Neuronal stem cell (in vitro differentiated cells): Measurements from ENCODE around the gene GJA9.

ENCODE experiments used
- DNase-seq: peaks from one replicate; pipeline ENCODE4 v3.0.0-alpha.2; 2013; ENCODE audit warnings: low spot score
- H2AFZ ChIP-seq: one replicate; pipeline ENCODE4 v1.6.1; 2013; ENCODE audit warnings: mild to moderate bottlenecking, low read length, inconsistent platforms
- H2AK5ac ChIP-seq: 2 replicates; pipeline ENCODE4 v1.6.1; 2013; ENCODE audit warnings: low read depth, mild to moderate bottlenecking, inconsistent platforms, low read length, moderate library complexity, mixed read lengths
- H2BK120ac ChIP-seq: 2 replicates; pipeline ENCODE4 v1.6.1; 2013; ENCODE audit warnings: low read depth, mild to moderate bottlenecking, inconsistent platforms, low read length, moderate library complexity, mixed read lengths
- H2BK12ac ChIP-seq: one replicate; pipeline ENCODE4 v1.6.1; 2013; ENCODE audit warnings: low read length, inconsistent platforms
- H2BK15ac ChIP-seq: 2 replicates; pipeline ENCODE4 v1.6.1; 2013; ENCODE audit warnings: mild to moderate bottlenecking, low read length, inconsistent platforms, mixed read lengths
- H2BK5ac ChIP-seq: one replicate; pipeline ENCODE4 v1.6.1; 2013; ENCODE audit warnings: inconsistent platforms, mild to moderate bottlenecking, low read length, moderate library complexity
- H3K14ac ChIP-seq: one replicate; pipeline ENCODE4 v1.6.1; 2013; ENCODE audit warnings: low read length, inconsistent platforms
- H3K18ac ChIP-seq: 2 replicates; pipeline ENCODE4 v1.6.1; 2013; ENCODE audit warnings: low read length, inconsistent platforms
- H3K23ac ChIP-seq: 2 replicates; pipeline ENCODE4 v1.6.1; 2013; ENCODE audit warnings: low read depth, mild to moderate bottlenecking, mixed read lengths, low read length, inconsistent platforms; ENCODE audit not compliant: poor library complexity
- H3K27ac ChIP-seq: replicated peaks from 3 replicates; pipeline ENCODE4 v1.5.1; 2013; ENCODE audit warnings: low read length, inconsistent platforms
- H3K27me3 ChIP-seq, 3 experiments: 2 replicates each; pipeline ENCODE4 v1.6.1; 2013; ENCODE audit warnings: low read length in 3 of 3, mild to moderate bottlenecking in 2 of 3, inconsistent platforms in 1 of 3, low read depth in 1 of 3, mixed read lengths in 1 of 3, moderate library complexity in 1 of 3; ENCODE audit not compliant: control insufficient read depth in 3 of 3, insufficient read depth in 3 of 3
- H3K36me3 ChIP-seq, 2 donors: replicated peaks in 1 of 2; 2 replicates each; pipeline ENCODE4 v1.6.1; 2013; ENCODE audit warnings: low read length in 2 of 2; ENCODE audit not compliant: control insufficient read depth in 2 of 2, insufficient read depth in 2 of 2
- H3K4ac ChIP-seq: 2 replicates; pipeline ENCODE4 v1.6.1; 2013; ENCODE audit warnings: inconsistent platforms, mild to moderate bottlenecking, low read length, moderate library complexity
- H3K4me1 ChIP-seq, 2 donors: 1 replicate in 1 of 2; 2 replicates in 1 of 2; pipeline ENCODE4 v1.6.1; 2013; ENCODE audit warnings: low read length in 2 of 2, low read depth in 1 of 2; ENCODE audit not compliant: control insufficient read depth in 2 of 2, insufficient read depth in 1 of 2
- H3K4me2 ChIP-seq: one replicate; pipeline ENCODE4 v1.6.1; 2013; ENCODE audit warnings: mild to moderate bottlenecking, low read length, inconsistent platforms; ENCODE audit not compliant: insufficient read depth, poor library complexity, severe bottlenecking
- H3K4me3 ChIP-seq, 2 donors: 2 replicates each; pipeline ENCODE4 v1.5.1; 2013; ENCODE audit warnings: low read length in 2 of 2, mild to moderate bottlenecking in 2 of 2, inconsistent platforms in 1 of 2, moderate library complexity in 1 of 2
- H3K79me1 ChIP-seq: one replicate; pipeline ENCODE4 v1.6.1; 2013; ENCODE audit warnings: low read depth, mild to moderate bottlenecking, inconsistent platforms, low read length, moderate library complexity
- H3K9ac ChIP-seq: one replicate; pipeline ENCODE4 v1.6.1; 2013; ENCODE audit warnings: mild to moderate bottlenecking, low read depth, low read length, inconsistent platforms; ENCODE audit not compliant: poor library complexity
- H3K9me3 ChIP-seq, 2 donors: replicated peaks in 1 of 2; 2 replicates each; pipeline versions ENCODE3 to v1.6.1; 2013; ENCODE audit warnings: low read length in 2 of 2, mild to moderate bottlenecking in 2 of 2, inconsistent platforms in 1 of 2, low read depth in 1 of 2, mixed read lengths in 1 of 2, moderate library complexity in 1 of 2; ENCODE audit not compliant: control insufficient read depth in 2 of 2, insufficient read depth in 1 of 2
- H4K8ac ChIP-seq: one replicate; pipeline ENCODE4 v1.6.1; 2013; ENCODE audit warnings: low read depth, mild to moderate bottlenecking, inconsistent platforms, low read length, moderate library complexity
- H4K91ac ChIP-seq: one replicate; pipeline ENCODE4 v1.6.1; 2013; ENCODE audit warnings: low read length, low read depth, mild to moderate bottlenecking, inconsistent platforms; ENCODE audit not compliant: poor library complexity
- WGBS, 2 donors: extraction: QIAGEN DNeasy Blood & Tissue Kit; methylation state at CpG; one replicate each; pipeline ENCODE4 v1.1.7; 2013; ENCODE audit warnings: missing lambda C conversion rate in 2 of 2, mixed read lengths in 1 of 2; ENCODE audit not compliant: insufficient read length in 2 of 2, insufficient replicate concordance in 1 of 2; ENCODE audit errors: extremely low coverage in 2 of 2; 5-methylcytosine and 5-hydroxymethylcytosine counted together

The GJA9 gene

DNA sequence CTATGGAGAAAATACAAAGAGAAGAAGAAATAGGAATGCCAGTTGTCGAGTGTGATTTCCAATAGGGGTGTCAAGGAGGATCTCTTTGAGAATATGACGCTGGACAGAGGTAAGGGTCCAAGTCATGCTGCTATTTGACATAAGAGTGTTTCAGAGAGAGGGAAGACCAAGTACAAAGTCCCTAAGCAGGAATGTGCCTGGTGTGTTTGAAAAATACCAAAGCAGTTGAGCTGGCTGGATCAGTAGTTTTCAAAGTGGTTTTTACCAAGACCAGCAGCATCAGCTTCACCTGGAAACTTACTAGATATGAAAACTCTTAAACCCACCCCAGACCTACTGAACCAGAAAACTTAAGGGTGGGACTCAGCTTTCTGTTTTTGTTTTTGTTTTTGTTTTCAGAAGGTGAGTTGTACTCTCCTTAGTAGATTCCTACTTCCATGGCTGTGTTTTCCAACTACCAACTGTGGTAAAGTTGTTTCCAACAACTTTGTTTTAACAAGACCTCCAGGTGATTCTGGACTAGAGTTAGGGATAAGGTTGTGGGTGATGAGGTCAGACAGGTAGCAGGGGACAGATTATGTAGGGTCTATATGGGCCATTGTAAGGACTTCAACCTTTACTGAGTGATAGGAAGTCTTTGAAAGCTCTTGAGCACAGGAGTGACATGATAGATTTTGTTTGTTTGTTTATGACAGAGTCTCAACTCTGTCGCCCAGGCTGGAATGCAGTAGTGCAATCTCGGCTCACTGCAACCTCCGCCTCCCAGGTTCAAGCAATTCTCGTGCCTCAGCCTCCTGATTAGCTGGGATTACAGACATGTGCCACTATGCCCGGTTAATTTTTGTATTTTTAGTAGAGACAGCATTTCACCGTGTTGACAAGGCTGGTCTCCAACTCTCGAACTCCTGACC is 7.3 kb upstream of the GJA9 start:
- no peak for DNase-seq
- H3K27ac ChIP-seq: no peak overlapping the region
- no peak overlapping the region for H3K9ac ChIP-seq
- no peak overlapping the region for H3K14ac ChIP-seq
- H2BK120ac ChIP-seq: no peak overlapping the region
- H3K4me1 ChIP-seq: no peaks in the 10 kb centered on the region
- H3K27me3 ChIP-seq: no peaks in the 10 kb centered on the region
- no peaks in the 10 kb centered on the region for H3K9me3 ChIP-seq
- H4K8ac ChIP-seq: no peak overlapping the region
- no peak overlapping the region for H2BK5ac ChIP-seq
- H2BK15ac ChIP-seq: no peak overlapping the region
- no peak overlapping the region for H3K23ac ChIP-seq
- WGBS, 2 donors: no CpG with 5 or more reads among the region's 9 CpGs
- peaks cover 1% of the 10 kb centered on the region for H3K79me1 ChIP-seq
- no peaks in the 10 kb centered on the region for H3K36me3 ChIP-seq
- no peak overlapping the region for H2BK12ac ChIP-seq
- H3K4ac ChIP-seq: no peak overlapping the region
- no peak overlapping the region for H2AFZ ChIP-seq
- no peak overlapping the region for H2AK5ac ChIP-seq
- H3K4me3 ChIP-seq: no peak overlapping the region
- no peak overlapping the region for H4K91ac ChIP-seq
- no peak overlapping the region for H3K4me2 ChIP-seq
- no peak overlapping the region for H3K18ac ChIP-seq

DNA sequence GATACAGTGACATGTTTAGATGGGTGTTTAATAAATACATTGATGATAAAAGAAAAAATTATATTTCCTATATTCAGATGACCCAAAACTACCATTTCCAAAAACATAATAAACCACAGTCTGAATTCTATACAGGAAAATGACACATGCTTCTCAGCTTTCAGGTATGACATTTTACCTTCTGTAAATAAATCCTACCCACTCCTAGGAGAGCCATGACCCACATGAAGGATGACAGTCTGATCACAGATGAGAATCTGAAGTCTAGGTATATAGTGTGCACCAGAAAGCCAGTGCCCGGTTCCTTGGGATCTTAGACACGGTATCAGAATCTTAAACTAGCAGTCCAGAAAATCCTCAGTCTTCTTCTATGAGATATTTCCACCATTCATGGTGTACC is 3.7 kb upstream of the GJA9 start:
- no CpG with 5 or more reads among the region's 2 CpGs for WGBS, 2 donors

DNA sequence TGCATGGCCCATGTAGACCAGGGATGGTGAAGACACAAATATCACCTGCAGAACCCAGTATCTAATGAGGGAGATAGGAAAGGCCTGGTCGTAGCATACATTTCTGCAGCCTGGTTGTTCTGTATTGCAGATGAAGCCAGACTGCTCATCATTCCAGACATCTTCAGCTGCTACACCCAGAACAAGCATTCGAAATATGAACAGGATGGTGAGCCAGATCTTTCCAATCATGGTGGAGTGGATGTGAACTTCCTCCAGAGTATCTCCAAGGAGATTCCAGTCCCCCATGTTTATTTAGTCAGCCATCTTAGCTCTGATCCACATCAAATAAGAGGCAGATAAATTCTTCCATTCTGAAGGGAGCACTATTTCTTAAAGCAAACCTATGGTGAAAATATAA is 5.6 kb downstream of the GJA9 start:
- Histone ChIP-seq H3K9ac (no peak overlapping the region), H2BK120ac (no peak overlapping the region), H2BK5ac (no peak overlapping the region), H4K8ac (no peak overlapping the region), H2BK12ac (no peak overlapping the region), H4K91ac (no peak overlapping the region), H3K9me3 (no peaks in the 10 kb centered on the region), H3K4ac (no peak overlapping the region), H2AK5ac (no peak overlapping the region), H3K4me3 (no peak overlapping the region), H3K4me2 (no peak overlapping the region), H3K4me1 (no peaks in the 10 kb centered on the region), H3K79me1 (peaks cover 5% of the 10 kb centered on the region), H3K18ac (no peak overlapping the region), H3K14ac (no peak overlapping the region), H3K23ac (no peak overlapping the region), H3K27ac (no peak overlapping the region), H3K27me3 (no peaks in the 10 kb centered on the region), H2AFZ (no peak overlapping the region), H2BK15ac (no peak overlapping the region), H3K36me3 (peaks cover 0 to 2% of the 10 kb centered on the region in 2 donors)
- DNase-seq: no peak
- no CpG with 5 or more reads among the region's 2 CpGs for WGBS, 2 donors

More for the DNA sequence above, 3.7 kb upstream of the GJA9 start:
- H3K14ac ChIP-seq: no peak overlapping the region
- no peak overlapping the region for H2AK5ac ChIP-seq
- peaks cover 1% of the 10 kb centered on the region for H3K79me1 ChIP-seq
- H2BK12ac ChIP-seq: no peak overlapping the region
- no peaks in the 10 kb centered on the region for H3K9me3 ChIP-seq
- H3K27me3 ChIP-seq: no peaks in the 10 kb centered on the region
- no peak overlapping the region for H3K9ac ChIP-seq
- H4K8ac ChIP-seq: no peak overlapping the region
- H2AFZ ChIP-seq: no peak overlapping the region
- no peaks in the 10 kb centered on the region for H3K4me1 ChIP-seq
- H3K4ac ChIP-seq: no peak overlapping the region
- DNase-seq: no peak
- H2BK5ac ChIP-seq: no peak overlapping the region
- H3K23ac ChIP-seq: no peak overlapping the region
- H2BK15ac ChIP-seq: no peak overlapping the region
- no peak overlapping the region for H3K4me3 ChIP-seq
- H3K36me3 ChIP-seq: no peaks in the 10 kb centered on the region
- H4K91ac ChIP-seq: no peak overlapping the region
- no peak overlapping the region for H3K27ac ChIP-seq
- H2BK120ac ChIP-seq: no peak overlapping the region
- H3K4me2 ChIP-seq: no peak overlapping the region
- H3K18ac ChIP-seq: no peak overlapping the region

- Histone ChIP-seq H3K36me3 (peaks cover 0 to 2% of the 10 kb centered on the region in 2 donors), H3K23ac (peak within 1 kb of the TSS; percentile 96), H3K14ac (no peak within 1 kb of the TSS), H2BK15ac (peak within 1 kb of the TSS; percentile 20), H3K4me1 (no peaks in the 10 kb centered on the region), H3K18ac (peak within 1 kb of the TSS; percentile 95), H2AK5ac (no peak within 1 kb of the TSS), H3K9me3 (no peaks in the 10 kb centered on the region), H3K4me3 (peak within 1 kb of the TSS; percentile 83 to 95), H4K91ac (no peak within 1 kb of the TSS), H4K8ac (no peak within 1 kb of the TSS), H2AFZ (peak within 1 kb of the TSS; percentile 89), H2BK120ac (no peak within 1 kb of the TSS), H3K27ac (peak within 1 kb of the TSS; percentile 47), H3K4me2 (peak within 1 kb of the TSS; percentile 94), H3K4ac (no peak within 1 kb of the TSS), H3K79me1 (peaks cover 5% of the 10 kb centered on the region), H3K9ac (peak within 1 kb of the TSS; percentile 96), H2BK12ac (no peak within 1 kb of the TSS), H2BK5ac (no peak within 1 kb of the TSS), H3K27me3 (no peaks in the 10 kb centered on the region)
- WGBS, 2 donors: no CpG with 5 or more reads among the region's 69 CpGs
- peak; percentile 96 for DNase-seq
Observed at GRCh38 chr1:38873027-38873969, 8.1 kb downstream of the GJA9 start, which contains the start of gene MYCBP. Gene MYCBP, minus strand, starts transcription at chr1:38873348. Its CDS starts 43 bp downstream, at chr1:38873305.
